Tibial artery (tissue), 4 donors: ENCODE results near the gene TMEM164.

Source experiments
- DNase-seq, 2 donors: peaks; one replicate each; pipeline ENCODE4 v3.0.0-alpha.2; 2019
- H3K27ac ChIP-seq, 2 donors: fragments of 200-600 bp; sonication (generic) in 1 of 2; 1 replicate in 1 of 2; 2 replicates in 1 of 2; pipeline ENCODE4 v1.5.1; 2018 to 2019; ENCODE audit warnings: mild to moderate bottlenecking in 1 of 2
- H3K27me3 ChIP-seq, 2 donors: fragments of 200-600 bp; sonication (generic) in 1 of 2; one replicate each; pipeline versions ENCODE4 v1.5.1 to v1.6.0; 2016 to 2019
- H3K36me3 ChIP-seq, 3 donors: fragments of 200-600 bp; sonication (generic) in 2 of 3; one replicate each; pipeline ENCODE4 v1.5.1; 2016 to 2019; ENCODE audit warnings: mild to moderate bottlenecking in 2 of 3
- H3K4me1 ChIP-seq, 4 donors: fragments of 200-600 bp; sonication (generic) in 2 of 4; 1 replicate in 3 of 4; 2 replicates in 1 of 4; pipeline ENCODE4 v1.5.1; 2016 to 2019
- H3K4me3 ChIP-seq, 2 donors: fragments of 200-600 bp; sonication (generic) in 1 of 2; 1 replicate in 1 of 2; 2 replicates in 1 of 2; pipeline ENCODE4 v1.5.1; 2018 to 2019; ENCODE audit warnings: mild to moderate bottlenecking in 2 of 2
- H3K9me3 ChIP-seq, 3 donors: fragments of 200-600 bp; sonication (generic) in 1 of 3; one replicate each; pipeline ENCODE4 v1.5.1; 2016 to 2019
- CTCF ChIP-seq, 2 experiments: fragments of 200-600 bp in 1 of 2; fragments of 450-650 bp in 1 of 2; IDR thresholded peaks; one replicate each; pipeline ENCODE4 v1.5.1; 2017 to 2019; ENCODE audit warnings: antibody characterized with exemption in 2 of 2, mild to moderate bottlenecking in 1 of 2, moderate library complexity in 1 of 2
- intact Hi-C: fragments of 100-400 bp; cut with DNase I; formaldehyde crosslinking; loops from one replicate; pipeline ENCODE4 v1.15.0; 2023; ENCODE audit warnings: low total_unique reads

Gene TMEM164

GRCh38 chrX:110156167-110156754, 153.3 kb downstream of the TMEM164 start:
- peak in 1 of 2 experiments; percentile 29 for TF ChIP-seq CTCF (IDR thresholded peaks at IDR 0.05)
- intact Hi-C loops, result no loop called here
- Histone ChIP-seq H3K4me3 (no peak overlapping the region), H3K36me3 (no peaks in the 10 kb centered on the region), H3K9me3 (no peaks in the 10 kb centered on the region), H3K4me1 (no peaks in the 10 kb centered on the region), H3K27ac (no peak overlapping the region), H3K27me3 (no peaks in the 10 kb centered on the region)
- no peak for DNase-seq

GRCh38 chrX:110157444-110157843, 154.5 kb downstream of the TMEM164 start:
- no peak for DNase-seq
- TF ChIP-seq CTCF (IDR thresholded peaks at IDR 0.05), result no peak
- intact Hi-C loops, result no loop called here
- Histone ChIP-seq H3K4me3 (no peak overlapping the region), H3K36me3 (no peaks in the 10 kb centered on the region), H3K9me3 (no peaks in the 10 kb centered on the region), H3K4me1 (no peaks in the 10 kb centered on the region), H3K27me3 (no peaks in the 10 kb centered on the region), H3K27ac (no peak overlapping the region)

GRCh38 chrX:110159235-110159634, 156.3 kb downstream of the TMEM164 start:
- no peak for TF ChIP-seq CTCF (IDR thresholded peaks at IDR 0.05)
- Histone ChIP-seq H3K9me3 (no peaks in the 10 kb centered on the region), H3K27ac (no peak overlapping the region), H3K4me1 (no peaks in the 10 kb centered on the region), H3K4me3 (no peak overlapping the region), H3K36me3 (no peaks in the 10 kb centered on the region), H3K27me3 (no peaks in the 10 kb centered on the region)
- intact Hi-C loops, result loop anchor here (2.0 kb wide), 1 partner anchor 252 kb away; no protein-coding TSS in a partner anchor
- no peak for DNase-seq

- Histone ChIP-seq H3K4me1 (no peaks in the 10 kb centered on the region), H3K4me3 (no peak overlapping the region), H3K9me3 (no peaks in the 10 kb centered on the region), H3K27ac (no peak overlapping the region), H3K27me3 (no peaks in the 10 kb centered on the region), H3K36me3 (no peaks in the 10 kb centered on the region)
- intact Hi-C loops, result loop anchor here (2.0 kb wide), 1 partner anchor 251 kb away; no protein-coding TSS in a partner anchor
- TF ChIP-seq CTCF (IDR thresholded peaks at IDR 0.05), result no peak
- no peak for DNase-seq
Observed at GRCh38 chrX:110159865-110160264, 157.0 kb downstream of the TMEM164 start.

GRCh38 chrX:110161361-110161686, 158.4 kb downstream of the TMEM164 start:
- no peak overlapping the region for H3K27ac ChIP-seq
- no peaks in the 10 kb centered on the region for H3K9me3 ChIP-seq
- H3K4me3 ChIP-seq, result no peak overlapping the region
- intact Hi-C loops, result no loop called here
- no peaks in the 10 kb centered on the region for H3K36me3 ChIP-seq
- no peaks in the 10 kb centered on the region for H3K4me1 ChIP-seq
- H3K27me3 ChIP-seq, result no peaks in the 10 kb centered on the region
- DNase-seq, result no peak
- TF ChIP-seq CTCF (IDR thresholded peaks at IDR 0.05), result no peak

- Histone ChIP-seq H3K27me3 (no peaks in the 10 kb centered on the region), H3K36me3 (no peaks in the 10 kb centered on the region), H3K9me3 (no peaks in the 10 kb centered on the region), H3K4me1 (no peaks in the 10 kb centered on the region), H3K27ac (no peak overlapping the region), H3K4me3 (no peak overlapping the region)
- DNase-seq, result no peak
- intact Hi-C loops, result no loop called here
- TF ChIP-seq CTCF (IDR thresholded peaks at IDR 0.05), result no peak
Observed at GRCh38 chrX:110162131-110162530, 159.2 kb downstream of the TMEM164 start.
